Glutamatergic neuron (in vitro differentiated cells): ENCODE measurements around the gene TOM1. TPM values are rescaled to one million over a fixed set of nuclear protein-coding genes. Genes with fewer than 3 reads are reported as not detected.

Source experiments
- DNase-seq: peaks from one replicate; pipeline ENCODE4 v3.0.0; 2022
- H3K27ac Mint-ChIP-seq: one replicate; pipeline ENCODE4 v1.8.0; 2020; ENCODE audit warnings: mild to moderate bottlenecking, mixed read lengths, inconsistent platforms; ENCODE audit not compliant: unreplicated experiment
- H3K27me3 Mint-ChIP-seq: one replicate; pipeline ENCODE4 v1.8.0; 2020; ENCODE audit warnings: mild to moderate bottlenecking, moderate library complexity, mixed read lengths, inconsistent platforms; ENCODE audit not compliant: unreplicated experiment
- H3K36me3 Mint-ChIP-seq: one replicate; pipeline ENCODE4 v1.8.0; 2020; ENCODE audit warnings: mild to moderate bottlenecking, mixed read lengths, inconsistent platforms; ENCODE audit not compliant: unreplicated experiment
- H3K4me1 Mint-ChIP-seq: one replicate; pipeline ENCODE4 v1.8.0; 2020; ENCODE audit warnings: mild to moderate bottlenecking, low read depth, mixed read lengths, inconsistent platforms; ENCODE audit not compliant: unreplicated experiment
- H3K4me3 Mint-ChIP-seq: one replicate; pipeline ENCODE4 v1.8.0; 2020; ENCODE audit warnings: mild to moderate bottlenecking, mixed read lengths, inconsistent platforms; ENCODE audit not compliant: unreplicated experiment
- H3K9me3 Mint-ChIP-seq: one replicate; pipeline ENCODE4 v1.8.0; 2020; ENCODE audit warnings: mild to moderate bottlenecking, moderate library complexity, mixed read lengths, inconsistent platforms; ENCODE audit not compliant: unreplicated experiment
- total RNA-seq: library from RNA; stranded (reverse); fragmentation: NEBNext Ultra II Directional; extraction: Animal tissue kit (Norgen Biotek cat#: 25700); gene quantifications from one replicate; pipeline ENCODE4 v1.2.1, GENCODE V29; 2021; ENCODE audit not compliant: unreplicated experiment
- TF ChIP-seq, protein P1 (sequence below): fragments of 200-600 bp; sonication (generic); IDR thresholded peaks from one replicate; pipeline ENCODE4 v1.5.0; 2021; ENCODE audit not compliant: partially characterized antibody, unreplicated experiment

Gene TOM1
- total RNA-seq, 1 donor from 2014 or later: 40.6 TPM

DNA sequence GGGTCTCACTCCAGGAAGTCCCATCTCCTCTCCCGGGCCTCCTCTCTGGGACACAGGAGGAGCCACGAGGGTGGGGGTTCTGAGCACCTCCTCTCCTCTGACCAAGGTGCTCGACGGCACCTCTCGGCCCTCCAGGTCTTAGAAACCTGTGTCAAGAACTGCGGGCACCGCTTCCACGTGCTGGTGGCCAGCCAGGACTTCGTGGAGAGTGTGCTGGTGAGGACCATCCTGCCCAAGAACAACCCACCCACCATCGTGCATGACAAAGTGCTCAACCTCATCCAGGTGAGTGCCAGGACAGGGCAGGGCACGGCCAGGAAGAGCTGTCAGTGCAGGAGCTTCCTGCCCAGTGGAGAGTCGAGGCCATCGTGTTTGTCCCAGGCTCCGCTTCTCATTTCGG, 23.2 kb downstream of the TOM1 start:
- TF ChIP-seq, protein P1, sequence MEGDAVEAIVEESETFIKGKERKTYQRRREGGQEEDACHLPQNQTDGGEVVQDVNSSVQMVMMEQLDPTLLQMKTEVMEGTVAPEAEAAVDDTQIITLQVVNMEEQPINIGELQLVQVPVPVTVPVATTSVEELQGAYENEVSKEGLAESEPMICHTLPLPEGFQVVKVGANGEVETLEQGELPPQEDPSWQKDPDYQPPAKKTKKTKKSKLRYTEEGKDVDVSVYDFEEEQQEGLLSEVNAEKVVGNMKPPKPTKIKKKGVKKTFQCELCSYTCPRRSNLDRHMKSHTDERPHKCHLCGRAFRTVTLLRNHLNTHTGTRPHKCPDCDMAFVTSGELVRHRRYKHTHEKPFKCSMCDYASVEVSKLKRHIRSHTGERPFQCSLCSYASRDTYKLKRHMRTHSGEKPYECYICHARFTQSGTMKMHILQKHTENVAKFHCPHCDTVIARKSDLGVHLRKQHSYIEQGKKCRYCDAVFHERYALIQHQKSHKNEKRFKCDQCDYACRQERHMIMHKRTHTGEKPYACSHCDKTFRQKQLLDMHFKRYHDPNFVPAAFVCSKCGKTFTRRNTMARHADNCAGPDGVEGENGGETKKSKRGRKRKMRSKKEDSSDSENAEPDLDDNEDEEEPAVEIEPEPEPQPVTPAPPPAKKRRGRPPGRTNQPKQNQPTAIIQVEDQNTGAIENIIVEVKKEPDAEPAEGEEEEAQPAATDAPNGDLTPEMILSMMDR: no peak
- Mint-ChIP-seq H3K27ac (no peak overlapping the region), H3K36me3 (no peaks in the 10 kb centered on the region), H3K4me3 (no peak overlapping the region), H3K4me1 (no peaks in the 10 kb centered on the region), H3K9me3 (peaks cover 2% of the 10 kb centered on the region), H3K27me3 (no peaks in the 10 kb centered on the region)
- DNase-seq: no peak

DNA sequence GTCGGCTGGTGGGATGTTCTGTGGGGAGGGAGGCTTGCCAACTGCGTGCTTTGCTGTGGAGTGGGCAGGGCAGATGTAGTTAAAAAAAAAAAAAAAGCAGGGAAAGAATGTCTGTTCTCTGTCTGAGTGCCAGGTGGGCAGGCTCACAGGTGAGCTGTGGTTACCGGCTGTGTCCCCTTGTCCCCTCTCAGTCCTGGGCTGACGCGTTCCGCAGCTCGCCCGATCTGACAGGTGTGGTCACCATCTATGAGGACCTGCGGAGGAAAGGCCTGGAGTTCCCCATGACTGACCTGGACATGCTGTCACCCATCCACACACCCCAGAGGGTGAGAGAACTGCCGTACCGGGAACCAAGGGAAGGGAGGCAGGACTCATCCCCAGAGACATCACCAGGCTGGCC, 23.6 kb downstream of the TOM1 start:
- no peaks in the 10 kb centered on the region for H3K27me3 Mint-ChIP-seq

DNA sequence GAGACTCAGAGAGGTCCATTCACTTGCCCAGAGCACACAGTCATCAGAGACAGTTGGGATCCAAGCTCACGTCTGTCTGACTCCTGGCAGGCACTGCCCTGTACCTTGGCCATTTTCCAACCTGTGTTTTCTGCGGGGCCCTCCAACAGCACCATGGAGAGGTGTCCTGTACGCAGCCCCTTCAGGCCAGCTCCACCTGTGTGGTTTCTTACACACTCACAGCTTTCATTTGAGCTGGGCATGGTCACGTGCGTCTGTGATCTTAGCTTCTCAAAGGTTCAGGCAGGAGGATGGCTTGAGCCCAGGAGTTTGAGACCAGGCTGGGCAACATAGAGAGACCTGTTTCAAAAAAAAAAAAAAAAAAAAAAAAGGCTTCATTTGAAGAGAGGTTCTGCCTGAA, 24.4 kb downstream of the TOM1 start:
- no peaks in the 10 kb centered on the region for H3K4me1 Mint-ChIP-seq
- H3K36me3 Mint-ChIP-seq: no peaks in the 10 kb centered on the region
- H3K4me3 Mint-ChIP-seq: no peak overlapping the region
- TF ChIP-seq, protein P1: no peak
- peaks cover 2% of the 10 kb centered on the region for H3K9me3 Mint-ChIP-seq
- no peaks in the 10 kb centered on the region for H3K27me3 Mint-ChIP-seq
- no peak for DNase-seq
- H3K27ac Mint-ChIP-seq: no peak overlapping the region

More for the DNA sequence above, 23.6 kb downstream of the TOM1 start:
- Mint-ChIP-seq H3K4me3 (no peak overlapping the region), H3K36me3 (no peaks in the 10 kb centered on the region), H3K27ac (no peak overlapping the region), H3K9me3 (peaks cover 2% of the 10 kb centered on the region), H3K4me1 (no peaks in the 10 kb centered on the region)
- DNase-seq: no peak
- TF ChIP-seq, protein P1: no peak

DNA sequence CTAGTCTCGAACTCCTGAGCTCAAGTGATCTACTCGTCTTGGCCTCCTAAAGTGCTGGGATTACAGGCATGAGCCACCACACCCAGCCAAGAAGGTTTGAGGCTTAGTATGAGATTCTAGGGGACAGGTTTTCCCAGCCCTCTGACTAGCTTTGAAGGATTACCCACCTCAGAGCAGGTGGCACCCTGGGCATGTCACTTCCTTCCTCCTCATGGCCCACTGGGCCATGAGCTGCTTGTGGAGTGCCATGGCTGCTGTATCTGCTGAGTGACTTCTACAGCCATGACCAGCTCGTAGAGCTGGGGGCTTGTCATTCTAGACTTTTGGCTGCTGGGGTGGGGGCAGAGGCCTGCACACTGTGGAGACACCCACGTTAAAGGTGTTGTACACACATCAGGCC, 25.1 kb downstream of the TOM1 start:
- H3K4me1 Mint-ChIP-seq: no peaks in the 10 kb centered on the region
- H3K36me3 Mint-ChIP-seq: no peaks in the 10 kb centered on the region
- H3K27me3 Mint-ChIP-seq: no peaks in the 10 kb centered on the region
- no peak overlapping the region for H3K4me3 Mint-ChIP-seq
- H3K27ac Mint-ChIP-seq: no peak overlapping the region
- peaks cover 2% of the 10 kb centered on the region for H3K9me3 Mint-ChIP-seq
- TF ChIP-seq, protein P1: no peak
- no peak for DNase-seq

DNA sequence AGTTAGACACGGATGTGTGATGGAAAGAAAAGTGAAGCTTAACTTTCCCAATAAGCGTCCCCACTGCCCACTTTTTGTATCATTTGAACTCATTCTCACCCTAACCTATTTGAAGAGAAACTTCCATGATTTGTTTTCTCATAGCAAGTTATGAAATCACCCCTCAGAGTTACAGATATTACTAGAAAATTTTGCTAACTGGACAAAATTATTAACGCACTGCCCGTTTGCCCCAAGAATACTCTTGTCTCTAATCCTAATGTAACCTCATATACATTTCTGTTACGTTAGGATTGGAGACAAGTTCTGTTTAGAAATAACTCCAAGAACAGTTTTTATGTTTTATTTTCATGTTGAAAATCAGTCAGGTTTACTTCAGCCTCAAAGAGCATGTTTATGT, 25.5 kb downstream of the TOM1 start:
- Mint-ChIP-seq H3K9me3 (peaks cover 2% of the 10 kb centered on the region), H3K27me3 (no peaks in the 10 kb centered on the region)

More for the DNA sequence above, 25.5 kb downstream of the TOM1 start:
- Mint-ChIP-seq H3K27ac (no peak overlapping the region), H3K4me3 (no peak overlapping the region), H3K4me1 (no peaks in the 10 kb centered on the region), H3K36me3 (no peaks in the 10 kb centered on the region)
- no peak for DNase-seq
- TF ChIP-seq, protein P1: no peak
